ENCODE measurements around the gene KCNT1.

The KCNT1 gene

GRCh38 chr9:135683401-135684034, 18.5 kb upstream of the KCNT1 start:
- DNase-seq (ENCODE audit: low spot score) = no peak
- TF ChIP-seq CTCF (IDR thresholded peaks at IDR 0.05; ENCODE audit: extremely low read depth, missing control alignments) = no peak

GRCh38 chr9:135684691-135685090, 17.3 kb upstream of the KCNT1 start:
- no peak for DNase-seq (ENCODE audit: low spot score)
- TF ChIP-seq CTCF (IDR thresholded peaks at IDR 0.05; ENCODE audit: extremely low read depth, missing control alignments) = no peak

- TF ChIP-seq CTCF (IDR thresholded peaks at IDR 0.05; ENCODE audit: extremely low read depth, missing control alignments) = no peak
- no peak for DNase-seq (ENCODE audit: low spot score)
Observed at GRCh38 chr9:135687216-135687615, 14.8 kb upstream of the KCNT1 start.

DNA sequence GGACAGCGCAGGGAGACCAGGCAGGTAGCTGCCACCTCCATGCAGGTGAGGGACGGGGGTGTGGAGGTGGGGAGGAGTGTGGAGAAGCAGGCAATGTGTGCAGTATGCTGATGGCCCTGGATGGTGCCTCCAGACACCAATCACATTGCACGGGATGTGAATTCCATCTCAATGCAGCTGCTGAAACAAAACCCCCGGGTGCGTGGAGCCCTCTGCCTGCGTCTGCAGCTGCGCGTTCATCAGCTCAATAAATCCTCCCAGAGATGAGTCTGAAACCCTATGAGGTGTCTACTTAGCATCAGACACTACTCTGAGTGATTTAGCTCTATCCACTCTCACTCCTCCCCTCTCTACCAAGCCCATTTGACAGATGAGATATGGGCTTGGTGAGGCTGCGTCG, 13.0 kb upstream of the KCNT1 start:
- DNase-seq (ENCODE audit: low spot score) = no peak
- no peak for TF ChIP-seq CTCF (IDR thresholded peaks at IDR 0.05; ENCODE audit: extremely low read depth, missing control alignments)

DNA sequence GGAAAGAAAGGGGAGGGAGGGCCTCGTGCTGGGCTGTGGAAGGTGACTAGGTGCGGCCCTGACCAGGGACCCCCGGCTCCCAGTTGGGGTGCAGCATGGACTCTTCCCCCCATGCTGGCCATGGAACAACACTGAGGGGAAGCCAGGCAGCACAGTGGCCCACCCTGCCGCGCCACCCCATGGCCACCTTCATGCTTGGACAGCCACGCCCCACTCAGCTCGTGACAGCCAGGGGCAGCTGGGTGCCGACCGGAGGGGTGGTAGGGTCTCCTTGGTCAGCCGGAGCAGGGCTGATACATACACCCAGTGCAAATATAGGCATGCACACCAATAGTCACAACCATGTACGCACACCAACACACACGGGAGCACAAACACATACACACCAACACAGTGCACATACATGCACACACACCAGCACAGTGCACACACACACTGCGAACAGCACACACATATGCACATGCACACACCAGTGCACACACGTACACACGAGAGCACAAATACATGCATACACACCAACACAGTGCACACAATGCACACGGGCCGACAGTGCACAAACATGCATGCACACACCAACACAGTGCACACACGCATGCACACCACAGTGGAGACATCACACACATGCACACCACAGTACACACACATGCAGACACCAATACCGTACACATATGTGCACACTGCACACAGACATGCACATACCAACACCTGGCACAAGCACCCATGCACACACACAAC, 11.0 kb upstream of the KCNT1 start:
- no peak for DNase-seq (ENCODE audit: low spot score)
- TF ChIP-seq CTCF (IDR thresholded peaks at IDR 0.05; ENCODE audit: extremely low read depth, missing control alignments) = no peak

DNA sequence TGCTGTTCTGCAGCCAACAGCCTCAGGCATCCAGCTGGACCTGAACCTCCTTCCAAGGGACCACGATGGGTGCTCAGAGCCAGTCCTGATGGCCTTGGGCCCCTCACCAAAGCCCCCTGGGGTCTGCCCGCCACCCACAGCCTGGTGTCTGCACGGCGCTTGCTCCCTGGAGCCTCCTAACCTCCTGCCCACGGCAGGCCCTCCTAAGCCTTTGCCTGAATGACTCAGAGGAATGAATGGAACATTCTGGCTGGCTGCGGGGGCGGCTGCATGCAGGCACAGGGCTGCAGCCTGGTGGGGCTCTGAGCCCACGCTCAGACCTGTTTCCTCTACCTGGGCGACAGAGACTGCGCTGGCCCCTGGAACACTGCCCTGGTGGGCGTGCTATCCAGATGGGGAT, 9.6 kb upstream of the KCNT1 start:
- TF ChIP-seq CTCF (IDR thresholded peaks at IDR 0.05; ENCODE audit: extremely low read depth, missing control alignments) = no peak
- DNase-seq (ENCODE audit: low spot score) = no peak

- no peak for DNase-seq (ENCODE audit: low spot score)
- TF ChIP-seq CTCF (IDR thresholded peaks at IDR 0.05; ENCODE audit: extremely low read depth, missing control alignments) = no peak
Observed at GRCh38 chr9:135693265-135693664, 8.7 kb upstream of the KCNT1 start.
